ENCODE measurements around the gene TBX18.

GRCh38 chr6:84796343-84796742 is 31.9 kb upstream of the TBX18 start:
- TF ChIP-seq, protein P1, sequence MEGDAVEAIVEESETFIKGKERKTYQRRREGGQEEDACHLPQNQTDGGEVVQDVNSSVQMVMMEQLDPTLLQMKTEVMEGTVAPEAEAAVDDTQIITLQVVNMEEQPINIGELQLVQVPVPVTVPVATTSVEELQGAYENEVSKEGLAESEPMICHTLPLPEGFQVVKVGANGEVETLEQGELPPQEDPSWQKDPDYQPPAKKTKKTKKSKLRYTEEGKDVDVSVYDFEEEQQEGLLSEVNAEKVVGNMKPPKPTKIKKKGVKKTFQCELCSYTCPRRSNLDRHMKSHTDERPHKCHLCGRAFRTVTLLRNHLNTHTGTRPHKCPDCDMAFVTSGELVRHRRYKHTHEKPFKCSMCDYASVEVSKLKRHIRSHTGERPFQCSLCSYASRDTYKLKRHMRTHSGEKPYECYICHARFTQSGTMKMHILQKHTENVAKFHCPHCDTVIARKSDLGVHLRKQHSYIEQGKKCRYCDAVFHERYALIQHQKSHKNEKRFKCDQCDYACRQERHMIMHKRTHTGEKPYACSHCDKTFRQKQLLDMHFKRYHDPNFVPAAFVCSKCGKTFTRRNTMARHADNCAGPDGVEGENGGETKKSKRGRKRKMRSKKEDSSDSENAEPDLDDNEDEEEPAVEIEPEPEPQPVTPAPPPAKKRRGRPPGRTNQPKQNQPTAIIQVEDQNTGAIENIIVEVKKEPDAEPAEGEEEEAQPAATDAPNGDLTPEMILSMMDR (IDR thresholded peaks at IDR 0.05): no peak
- no peak for TF ChIP-seq EP300 (IDR thresholded peaks at IDR 0.05)
- no peak for TF ChIP-seq POLR2A (IDR thresholded peaks at IDR 0.05)
